GM19035 (cell line): ENCODE data around the gene CDC42.
"Not testable (repeated sequence)": the region's sequence is repeated elsewhere in the genome, so short reads cannot be mapped to it uniquely, and the experiment has no call there.

Source experiments
- ATAC-seq: cut with Tn5 transposase; IDR thresholded peaks from one replicate; pipeline ENCODE4 v1.9.1; 2021; ENCODE audit not compliant: unreplicated experiment

CDC42 gene

GRCh38 chr1:22071511-22071910, 19.0 kb downstream of the CDC42 start:
- ATAC-seq: no peak

- ATAC-seq: no peak
Measured at GRCh38 chr1:22074803-22075202, 22.3 kb downstream of the CDC42 start.

GRCh38 chr1:22075718-22076117, 23.2 kb downstream of the CDC42 start:
- ATAC-seq: no peak

- ATAC-seq: no peak
Measured at GRCh38 chr1:22076346-22076745, 23.8 kb downstream of the CDC42 start.

GRCh38 chr1:22077728-22078127, 25.2 kb downstream of the CDC42 start:
- no peak for ATAC-seq

- no peak for ATAC-seq
Measured at GRCh38 chr1:22078133-22078532, 25.6 kb downstream of the CDC42 start.

- no peak for ATAC-seq
Measured at GRCh38 chr1:22080191-22080590, 27.7 kb downstream of the CDC42 start.

- no peak for ATAC-seq
Measured at GRCh38 chr1:22088331-22088730, 35.8 kb downstream of the CDC42 start.

GRCh38 chr1:22089134-22089571, 36.6 kb downstream of the CDC42 start:
- ATAC-seq: no peak

GRCh38 chr1:22089787-22090186, 37.3 kb downstream of the CDC42 start:
- ATAC-seq: no peak

GRCh38 chr1:22090867-22091266, 38.4 kb downstream of the CDC42 start:
- ATAC-seq: no peak

GRCh38 chr1:22092026-22092768, 39.7 kb downstream of the CDC42 start:
- not testable (repeated sequence) for ATAC-seq

- ATAC-seq: no peak
Measured at GRCh38 chr1:22093513-22093912, 41.0 kb downstream of the CDC42 start.

- no peak for ATAC-seq
Measured at GRCh38 chr1:22096036-22096435, 43.5 kb downstream of the CDC42 start.

GRCh38 chr1:22096463-22096862, 44.0 kb downstream of the CDC42 start:
- no peak for ATAC-seq

- no peak for ATAC-seq
Measured at GRCh38 chr1:22098752-22099151, 46.2 kb downstream of the CDC42 start.

GRCh38 chr1:22100168-22100567, 47.7 kb downstream of the CDC42 start:
- ATAC-seq: no peak

GRCh38 chr1:22101199-22101598, 48.7 kb downstream of the CDC42 start:
- ATAC-seq: no peak

GRCh38 chr1:22101995-22102394, 49.5 kb downstream of the CDC42 start:
- ATAC-seq: no peak

- no peak for ATAC-seq
Measured at GRCh38 chr1:22102746-22103145, 50.2 kb downstream of the CDC42 start.

GRCh38 chr1:22104094-22104493, 51.6 kb downstream of the CDC42 start:
- no peak for ATAC-seq

GRCh38 chr1:22104865-22105437, 52.4 kb downstream of the CDC42 start:
- ATAC-seq: no peak
